GM10266 (cell line): Measurements from ENCODE around the gene SLC25A34.
"Not testable (repeated sequence)": the region's sequence is repeated elsewhere in the genome, so short reads cannot be mapped to it uniquely, and the experiment has no call there.

Source experiments
- DNase-seq: peaks from one replicate; pipeline ENCODE4 v3.0.0; 2012; ENCODE audit errors: extremely low spot score
- TF ChIP-seq, protein P1 (sequence below): IDR thresholded peaks from 2 replicates; pipeline ENCODE4 v1.5.1; 2012; ENCODE audit warnings: mild to moderate bottlenecking, low read depth; ENCODE audit not compliant: control insufficient read depth, insufficient read depth; ENCODE audit errors: missing control alignments

Gene SLC25A34

DNA sequence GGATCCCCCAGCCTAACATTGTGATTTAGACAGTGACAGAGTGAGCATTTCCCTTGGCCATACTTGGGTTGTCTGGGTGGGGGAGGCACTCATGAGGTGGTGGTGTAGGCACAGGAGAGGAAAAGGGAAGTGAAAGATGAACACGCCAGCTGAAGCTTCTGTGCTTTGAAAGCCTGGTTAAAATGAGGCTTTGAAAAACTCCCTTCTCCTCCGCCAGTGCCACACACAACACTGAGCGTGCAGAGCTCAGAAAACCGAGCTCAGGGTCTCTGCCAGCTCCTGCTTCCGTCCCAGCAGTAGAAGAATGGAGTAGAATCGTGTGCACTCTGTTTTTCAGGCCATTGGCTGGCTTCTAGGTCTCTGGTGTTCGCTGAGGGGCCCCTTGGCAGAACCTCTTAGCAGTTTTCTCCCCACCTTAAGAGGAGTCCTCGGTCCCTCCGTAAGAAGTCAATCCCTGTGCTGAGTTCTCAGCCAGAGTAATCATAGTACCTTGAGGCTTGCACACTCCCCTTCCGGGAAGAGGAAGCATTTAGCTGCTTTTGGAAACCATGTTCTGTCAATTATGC, 39.0 kb upstream of the SLC25A34 start:
- TF ChIP-seq, protein P1, sequence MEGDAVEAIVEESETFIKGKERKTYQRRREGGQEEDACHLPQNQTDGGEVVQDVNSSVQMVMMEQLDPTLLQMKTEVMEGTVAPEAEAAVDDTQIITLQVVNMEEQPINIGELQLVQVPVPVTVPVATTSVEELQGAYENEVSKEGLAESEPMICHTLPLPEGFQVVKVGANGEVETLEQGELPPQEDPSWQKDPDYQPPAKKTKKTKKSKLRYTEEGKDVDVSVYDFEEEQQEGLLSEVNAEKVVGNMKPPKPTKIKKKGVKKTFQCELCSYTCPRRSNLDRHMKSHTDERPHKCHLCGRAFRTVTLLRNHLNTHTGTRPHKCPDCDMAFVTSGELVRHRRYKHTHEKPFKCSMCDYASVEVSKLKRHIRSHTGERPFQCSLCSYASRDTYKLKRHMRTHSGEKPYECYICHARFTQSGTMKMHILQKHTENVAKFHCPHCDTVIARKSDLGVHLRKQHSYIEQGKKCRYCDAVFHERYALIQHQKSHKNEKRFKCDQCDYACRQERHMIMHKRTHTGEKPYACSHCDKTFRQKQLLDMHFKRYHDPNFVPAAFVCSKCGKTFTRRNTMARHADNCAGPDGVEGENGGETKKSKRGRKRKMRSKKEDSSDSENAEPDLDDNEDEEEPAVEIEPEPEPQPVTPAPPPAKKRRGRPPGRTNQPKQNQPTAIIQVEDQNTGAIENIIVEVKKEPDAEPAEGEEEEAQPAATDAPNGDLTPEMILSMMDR: no peak
- peak; percentile 85 for DNase-seq

DNA sequence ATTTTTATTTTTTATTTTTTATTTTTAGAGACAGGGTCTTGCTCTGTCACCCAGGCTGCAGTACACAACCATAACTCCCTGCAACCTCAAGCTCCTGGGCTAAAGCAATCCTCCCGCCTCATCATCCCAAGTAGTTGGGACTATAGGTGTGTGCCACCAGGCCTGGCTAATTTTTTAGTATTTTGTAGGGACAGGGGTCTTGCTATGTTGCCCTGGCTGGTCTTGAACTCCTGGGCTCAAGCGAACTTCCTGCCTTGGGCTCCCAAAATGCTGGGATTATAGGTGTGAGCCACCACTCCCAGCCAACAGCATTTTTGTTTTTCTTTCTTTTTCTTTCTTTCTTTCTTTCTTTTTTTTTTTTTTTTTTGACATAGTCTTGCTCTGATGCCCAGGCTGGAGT, 37.9 kb upstream of the SLC25A34 start:
- TF ChIP-seq, protein P1: no peak
- no peak for DNase-seq

DNA sequence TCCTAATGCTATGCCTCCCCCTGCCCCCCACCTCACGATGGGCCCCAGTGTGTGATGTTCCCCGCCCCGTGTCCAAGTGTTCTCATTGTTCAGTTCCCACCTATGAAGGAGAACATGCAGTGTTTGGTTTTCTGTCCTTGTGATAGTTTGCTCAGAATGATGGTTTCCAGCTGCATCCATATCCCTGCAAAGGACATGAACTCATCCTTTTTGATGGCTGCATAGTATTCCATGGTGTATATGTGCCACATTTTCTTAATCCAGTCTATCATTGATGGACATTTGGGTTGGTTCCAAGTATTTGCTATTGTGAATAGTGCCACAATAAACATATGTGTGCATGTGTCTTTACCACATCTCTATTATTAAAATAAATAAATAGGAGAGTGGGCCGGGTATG, 36.7 kb upstream of the SLC25A34 start:
- DNase-seq: not testable (repeated sequence)

DNA sequence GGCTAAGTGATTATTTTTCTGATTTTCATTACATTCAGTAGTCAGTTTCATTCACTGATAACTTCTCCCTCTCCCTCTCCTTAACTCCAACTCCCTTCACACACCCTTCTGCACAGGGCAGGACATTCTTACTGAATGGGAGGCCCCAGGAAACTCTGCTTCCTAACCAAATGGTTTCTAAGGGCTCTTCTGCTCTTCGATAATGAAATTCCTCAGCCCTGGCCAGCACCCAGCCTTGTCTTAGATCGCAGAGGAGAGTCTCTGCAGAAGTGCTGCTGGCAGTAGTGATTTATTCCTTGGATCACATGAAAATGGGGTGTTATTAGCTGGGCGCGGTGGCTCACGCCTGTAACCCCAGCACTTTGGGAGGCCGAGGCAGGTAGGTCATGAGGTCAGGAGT, 35.5 kb upstream of the SLC25A34 start:
- TF ChIP-seq, protein P1: no peak
- DNase-seq: no peak

DNA sequence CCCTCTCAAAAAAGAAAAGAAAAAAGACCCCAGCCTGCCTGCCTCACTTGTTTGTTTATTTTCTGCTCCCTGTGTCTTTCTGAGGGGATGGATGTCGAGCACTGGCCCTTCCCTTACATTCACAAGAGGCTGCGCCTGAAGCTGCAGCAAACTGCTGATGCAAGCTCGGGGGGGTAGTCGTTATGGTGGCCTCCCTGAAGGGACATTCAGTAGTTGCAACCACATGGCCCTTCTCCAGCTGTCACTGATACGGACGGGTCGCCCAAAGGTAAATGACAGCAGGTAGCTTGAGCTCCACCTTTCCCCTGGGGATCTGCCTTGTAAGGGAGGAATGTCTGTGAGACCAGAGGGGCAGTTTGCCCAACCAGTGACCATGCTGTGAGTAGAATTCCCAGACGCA, 34.3 kb upstream of the SLC25A34 start:
- TF ChIP-seq, protein P1: no peak
- no peak for DNase-seq

DNA sequence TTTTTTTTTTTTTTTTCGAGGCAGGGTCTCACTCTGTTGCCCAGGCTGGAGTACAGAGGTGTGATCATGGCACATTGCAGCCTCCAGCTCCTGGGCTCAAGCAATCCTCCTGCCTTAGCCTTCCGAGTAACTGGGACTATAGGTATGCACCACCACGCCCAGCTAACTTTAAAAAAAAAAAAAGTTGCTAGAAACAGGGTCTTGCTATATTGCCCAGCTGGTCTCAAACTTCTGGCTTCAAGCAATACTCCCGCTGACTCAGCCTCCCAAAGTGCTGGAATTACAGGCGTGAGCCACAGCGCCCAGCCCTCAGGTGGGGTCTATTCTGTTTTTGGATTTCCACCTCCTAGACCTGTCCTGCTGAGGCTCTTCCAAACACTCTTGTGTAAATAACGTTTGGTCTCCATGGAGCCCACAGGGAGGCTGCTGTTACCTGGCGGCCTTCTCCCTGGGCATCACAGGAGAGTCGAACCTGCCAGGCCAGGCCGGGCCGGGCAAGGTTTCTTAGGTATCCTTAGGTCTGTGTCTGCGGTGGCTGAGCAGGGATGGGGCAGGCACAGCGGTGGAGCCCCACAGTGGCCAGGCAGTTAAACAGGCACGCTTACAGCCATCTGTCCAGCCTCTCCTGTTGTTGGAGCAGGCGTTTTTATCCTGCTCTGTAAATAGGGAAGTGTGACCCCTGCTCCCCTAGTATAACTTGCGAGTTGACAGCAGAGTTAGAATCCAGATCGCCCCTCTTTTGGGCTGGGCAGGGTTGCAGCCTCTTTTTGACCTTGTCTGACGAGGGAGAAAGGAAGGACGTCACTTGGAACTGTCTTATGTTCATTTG, 33.1 kb upstream of the SLC25A34 start:
- DNase-seq: no peak
- TF ChIP-seq, protein P1: peak; percentile 11

DNA sequence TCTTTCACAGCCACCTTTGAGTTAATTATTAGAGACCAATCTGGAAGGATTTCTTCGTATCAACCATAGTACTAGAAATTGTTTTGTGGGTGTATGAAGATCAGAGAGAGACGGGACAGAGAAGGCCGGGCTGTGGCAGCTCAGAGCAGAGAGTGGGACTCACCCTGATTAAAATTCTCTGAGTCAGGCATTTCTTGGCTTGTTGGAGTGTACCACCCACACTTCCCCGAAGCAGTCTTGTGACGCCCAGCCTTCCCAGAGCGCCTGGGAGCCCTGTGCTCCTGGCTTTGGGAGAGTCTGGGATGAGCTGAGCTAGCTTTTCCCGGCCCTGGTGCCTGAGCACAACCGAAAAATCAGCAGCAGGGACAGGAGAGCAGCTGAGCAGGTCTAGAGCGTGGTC, 32.5 kb upstream of the SLC25A34 start:
- DNase-seq: no peak
- TF ChIP-seq, protein P1: no peak

DNA sequence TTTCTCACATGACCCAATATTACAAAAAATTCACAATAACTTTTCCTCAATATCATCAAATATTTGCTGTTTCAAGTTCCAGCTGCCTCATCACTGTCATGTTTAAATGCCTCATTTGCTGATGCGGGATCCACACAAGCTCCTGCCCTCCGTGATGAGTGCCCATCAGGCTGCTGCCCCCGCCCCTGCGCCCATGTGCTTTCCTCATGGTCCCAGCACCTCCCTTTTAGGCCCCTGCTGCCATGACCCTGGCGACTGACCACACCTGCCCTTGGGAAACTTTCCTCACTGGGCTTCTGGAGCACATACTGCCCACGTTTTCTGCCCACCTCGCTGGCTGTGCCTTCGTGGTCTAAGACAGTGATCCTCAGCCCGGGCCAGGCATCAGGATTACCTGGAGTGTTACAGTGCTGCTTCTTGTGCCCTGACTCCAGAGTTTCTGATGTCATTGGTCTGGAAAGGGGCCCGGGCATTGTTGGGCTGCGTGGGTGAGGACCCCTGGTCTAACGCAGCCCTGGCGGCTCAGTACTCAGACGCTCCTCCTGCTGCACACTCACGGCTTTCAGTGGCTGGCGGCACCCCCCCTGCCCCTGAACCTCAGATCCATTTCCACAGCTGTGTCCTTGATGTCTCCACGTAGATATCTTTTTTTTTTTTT, 31.4 kb upstream of the SLC25A34 start:
- TF ChIP-seq, protein P1: no peak
- DNase-seq: no peak
